Measurements from ENCODE around the gene FBXL7.

FBXL7 gene

DNA sequence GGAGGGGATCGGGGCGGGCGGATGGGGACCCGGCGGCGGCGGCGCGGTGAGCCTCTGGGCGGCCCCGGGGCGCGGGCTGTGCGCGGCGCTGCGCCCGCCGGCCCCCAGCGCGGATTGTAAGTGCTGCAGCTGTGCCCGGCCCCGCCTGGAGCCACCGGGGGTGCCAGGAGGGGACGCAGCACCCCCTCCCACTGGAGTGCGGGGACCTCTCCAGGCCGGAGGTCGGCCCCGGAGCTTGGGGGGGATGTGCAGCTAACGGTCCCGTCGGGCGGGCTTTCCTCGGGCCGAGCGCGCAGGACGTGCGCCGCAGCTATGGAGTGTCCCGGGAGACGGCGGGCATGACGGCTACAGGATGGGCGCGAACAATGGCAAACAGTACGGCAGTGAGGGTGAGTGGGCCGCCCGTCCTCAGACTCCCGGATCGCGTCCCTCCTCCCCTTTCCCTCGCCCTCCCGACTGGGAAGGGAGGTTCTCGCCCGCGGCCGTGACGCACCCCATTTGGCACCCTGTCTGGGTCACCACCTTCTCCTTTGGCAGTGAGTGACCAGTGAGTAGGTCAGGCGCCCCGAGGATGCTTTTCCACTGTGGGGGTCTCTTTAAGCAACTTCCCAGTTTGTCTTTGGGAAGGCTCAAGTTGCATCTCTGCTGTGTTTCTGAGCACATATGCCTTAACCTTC lies 483 bp downstream of the FBXL7 start:
- peak overlapping the region; percentile 86 for H3K4me3 ChIP-seq (ENCODE audit: low read depth, low read length)
- peak; percentile 28 for DNase-seq (ENCODE audit: low read depth)
- TF ChIP-seq, protein P1, sequence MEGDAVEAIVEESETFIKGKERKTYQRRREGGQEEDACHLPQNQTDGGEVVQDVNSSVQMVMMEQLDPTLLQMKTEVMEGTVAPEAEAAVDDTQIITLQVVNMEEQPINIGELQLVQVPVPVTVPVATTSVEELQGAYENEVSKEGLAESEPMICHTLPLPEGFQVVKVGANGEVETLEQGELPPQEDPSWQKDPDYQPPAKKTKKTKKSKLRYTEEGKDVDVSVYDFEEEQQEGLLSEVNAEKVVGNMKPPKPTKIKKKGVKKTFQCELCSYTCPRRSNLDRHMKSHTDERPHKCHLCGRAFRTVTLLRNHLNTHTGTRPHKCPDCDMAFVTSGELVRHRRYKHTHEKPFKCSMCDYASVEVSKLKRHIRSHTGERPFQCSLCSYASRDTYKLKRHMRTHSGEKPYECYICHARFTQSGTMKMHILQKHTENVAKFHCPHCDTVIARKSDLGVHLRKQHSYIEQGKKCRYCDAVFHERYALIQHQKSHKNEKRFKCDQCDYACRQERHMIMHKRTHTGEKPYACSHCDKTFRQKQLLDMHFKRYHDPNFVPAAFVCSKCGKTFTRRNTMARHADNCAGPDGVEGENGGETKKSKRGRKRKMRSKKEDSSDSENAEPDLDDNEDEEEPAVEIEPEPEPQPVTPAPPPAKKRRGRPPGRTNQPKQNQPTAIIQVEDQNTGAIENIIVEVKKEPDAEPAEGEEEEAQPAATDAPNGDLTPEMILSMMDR (conservative IDR thresholded peaks at IDR 0.05; ENCODE audit: low read depth, low read length): no peak

DNA sequence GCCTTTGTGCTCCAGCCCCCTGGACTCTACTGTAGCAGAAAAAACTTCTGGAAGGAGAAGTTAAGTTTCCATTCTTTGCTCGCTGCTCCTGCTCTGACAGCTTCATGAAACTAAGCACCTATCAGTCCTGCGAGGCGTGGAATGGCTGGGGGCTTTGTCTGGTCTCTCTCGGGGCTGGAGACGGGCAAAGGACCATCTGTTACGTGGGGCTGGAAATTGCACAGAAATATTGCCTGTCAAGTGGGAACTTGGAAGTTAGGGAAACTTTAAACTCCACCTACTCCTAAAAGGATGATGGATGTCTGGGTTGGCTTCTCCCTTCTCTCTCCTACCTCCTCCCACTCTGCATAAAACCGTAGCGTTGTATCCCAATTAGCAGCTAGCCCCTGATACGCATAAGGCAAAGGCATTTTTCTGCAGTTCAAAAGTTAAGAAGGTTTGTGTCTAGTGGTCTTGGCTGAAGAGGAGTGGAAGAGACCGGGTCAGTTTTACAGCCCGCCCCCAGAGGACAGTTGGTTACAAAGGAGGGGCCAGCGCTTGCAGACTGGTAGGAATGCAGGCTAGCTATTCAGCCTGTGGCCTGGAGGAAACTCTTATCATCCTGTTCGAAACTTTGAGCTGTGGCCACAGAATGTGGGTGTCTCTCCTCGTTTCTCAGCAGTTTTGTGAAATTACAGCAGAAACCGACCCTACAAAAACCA lies 1.3 kb downstream of the FBXL7 start:
- DNase-seq (ENCODE audit: low read depth): peak; percentile 88

GRCh38 chr5:15502208-15502607 lies 2.2 kb downstream of the FBXL7 start:
- TF ChIP-seq, protein P1 (conservative IDR thresholded peaks at IDR 0.05; ENCODE audit: low read depth, low read length): no peak
- peak; percentile 66 for DNase-seq (ENCODE audit: low read depth)
- H3K4me3 ChIP-seq (ENCODE audit: low read depth, low read length): peak overlapping the region; percentile 86

More for the DNA sequence above, 1.3 kb downstream of the FBXL7 start:
- TF ChIP-seq, protein P1 (conservative IDR thresholded peaks at IDR 0.05; ENCODE audit: low read depth, low read length): peak; percentile 45
- peak overlapping the region; percentile 86 for H3K4me3 ChIP-seq (ENCODE audit: low read depth, low read length)

GRCh38 chr5:15506146-15506545 lies 6.2 kb downstream of the FBXL7 start:
- no peak overlapping the region for H3K4me3 ChIP-seq (ENCODE audit: low read depth, low read length)
- TF ChIP-seq, protein P1 (conservative IDR thresholded peaks at IDR 0.05; ENCODE audit: low read depth, low read length): no peak
- DNase-seq (ENCODE audit: low read depth): no peak

GRCh38 chr5:15506897-15507296 lies 6.9 kb downstream of the FBXL7 start:
- no peak overlapping the region for H3K4me3 ChIP-seq (ENCODE audit: low read depth, low read length)
- no peak for DNase-seq (ENCODE audit: low read depth)
- TF ChIP-seq, protein P1 (conservative IDR thresholded peaks at IDR 0.05; ENCODE audit: low read depth, low read length): no peak

DNA sequence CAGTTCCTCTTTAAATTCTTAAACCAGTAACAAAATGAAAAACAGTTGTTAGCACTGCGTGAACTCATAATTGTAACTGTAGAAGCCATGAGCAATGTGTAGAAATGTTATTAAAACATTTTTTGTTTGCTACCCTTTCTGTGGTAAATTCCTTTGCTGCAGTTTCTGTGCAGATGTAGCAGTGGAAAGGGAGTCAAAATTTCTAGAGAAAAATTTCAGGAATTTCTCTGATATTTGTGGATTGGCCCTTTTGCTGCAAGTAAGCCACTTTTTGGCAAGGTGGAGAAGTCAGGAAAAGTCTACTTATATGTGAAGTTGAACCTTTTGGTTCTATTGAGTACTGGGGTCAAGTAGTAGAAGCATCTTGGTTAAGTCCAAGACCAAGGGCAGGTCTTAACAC lies 10.1 kb downstream of the FBXL7 start:
- H3K4me3 ChIP-seq (ENCODE audit: low read depth, low read length): no peak overlapping the region
- DNase-seq (ENCODE audit: low read depth): peak; percentile 71

More for the DNA sequence above, 10.1 kb downstream of the FBXL7 start:
- TF ChIP-seq, protein P1 (conservative IDR thresholded peaks at IDR 0.05; ENCODE audit: low read depth, low read length): no peak
